NCI-H2227 treated with DMSO at 0.1 percent for 48 hours (cell line): ENCODE results near the gene NTMT1.

ENCODE experiments used
- DNase-seq: peaks from one replicate; lab custom pipeline; 2025; lab: John Stamatoyannopoulos, UW

The NTMT1 gene

GRCh38 chr9:129678844-129679243 is 52.9 kb downstream of the NTMT1 start:
- DNase-seq = no peak

- DNase-seq = no peak
Observed at GRCh38 chr9:129679537-129679936, 53.6 kb downstream of the NTMT1 start.

- DNase-seq = no peak
Observed at GRCh38 chr9:129681924-129682323, 56.0 kb downstream of the NTMT1 start.

- no peak for DNase-seq
Observed at GRCh38 chr9:129682381-129682780, 56.4 kb downstream of the NTMT1 start.

- no peak for DNase-seq
Observed at GRCh38 chr9:129685220-129685932, 59.4 kb downstream of the NTMT1 start.
